HG02623 (cell line): ENCODE results near the gene LHPP.
"Not testable (repeated sequence)": the region's sequence is repeated elsewhere in the genome, so short reads cannot be mapped to it uniquely, and the experiment has no call there.

Experiments
- ATAC-seq: cut with Tn5 transposase; IDR thresholded peaks from one replicate; pipeline ENCODE4 v1.9.1; 2021; ENCODE audit warnings: moderate library complexity; ENCODE audit not compliant: unreplicated experiment

LHPP gene

GRCh38 chr10:124568339-124568738 is 106.7 kb downstream of the LHPP start:
- ATAC-seq = no peak

DNA sequence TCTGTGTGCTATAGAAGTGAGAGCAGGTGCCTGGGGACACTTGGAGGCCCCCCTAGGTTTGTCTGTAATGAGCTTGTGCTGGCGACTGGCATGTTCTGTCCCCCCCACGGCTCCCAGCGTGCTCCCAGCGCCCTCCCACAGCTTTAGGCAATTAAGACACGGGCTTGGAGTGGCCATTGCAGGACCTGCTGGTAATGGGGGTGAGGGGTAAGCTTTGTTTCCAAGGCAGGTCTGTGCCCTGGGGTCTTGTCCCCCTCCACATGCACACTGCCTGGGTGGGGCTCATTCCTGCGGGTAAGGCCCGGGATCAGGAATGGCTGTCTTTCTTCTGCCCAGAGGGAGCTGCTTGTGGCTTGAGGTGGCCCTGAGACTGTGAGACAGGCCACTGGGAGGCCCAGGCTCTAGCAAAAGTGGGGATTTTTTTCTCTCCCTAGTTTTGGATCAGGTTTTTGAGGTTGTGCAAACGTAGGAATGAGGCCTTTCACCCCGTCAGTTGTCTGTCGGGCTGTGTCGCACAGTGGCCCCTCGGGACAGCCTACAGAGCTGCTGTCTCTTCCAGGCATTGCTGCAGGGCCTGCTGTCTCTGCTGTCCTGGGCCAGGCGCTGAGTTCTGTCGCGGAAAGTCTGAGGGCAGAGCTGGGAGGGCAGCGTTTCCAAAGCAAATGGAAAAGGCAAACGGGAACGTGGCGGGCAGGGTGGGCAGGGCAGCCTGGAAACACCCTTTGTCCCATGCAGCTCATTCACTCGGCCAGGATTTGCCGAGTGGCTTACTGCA is 107.4 kb downstream of the LHPP start:
- no peak for ATAC-seq

GRCh38 chr10:124569623-124570470 is 108.2 kb downstream of the LHPP start:
- no peak for ATAC-seq

DNA sequence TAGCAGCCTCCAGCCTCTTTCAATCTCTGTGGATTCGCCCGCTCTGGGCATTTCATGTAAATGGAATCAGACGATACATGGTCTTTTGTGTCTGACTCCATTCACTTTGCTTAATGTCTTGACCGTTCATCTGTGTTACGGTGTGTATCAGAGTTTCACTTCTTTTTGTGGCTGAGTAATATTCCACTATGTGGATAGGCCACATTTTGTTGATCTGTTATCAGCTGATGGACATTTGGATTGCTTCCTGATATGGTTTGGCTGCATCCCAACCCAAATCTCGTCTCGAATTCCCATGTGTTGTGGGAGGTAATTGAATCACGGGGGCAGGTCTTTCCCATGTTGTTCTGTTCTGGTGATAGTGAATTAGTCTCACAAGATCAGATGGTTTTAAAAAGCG is 109.0 kb downstream of the LHPP start:
- no peak for ATAC-seq

GRCh38 chr10:124572751-124573150 is 111.1 kb downstream of the LHPP start:
- no peak for ATAC-seq

GRCh38 chr10:124573726-124574455 is 112.3 kb downstream of the LHPP start:
- no peak for ATAC-seq

GRCh38 chr10:124574456-124575070 is 112.9 kb downstream of the LHPP start:
- ATAC-seq = no peak

GRCh38 chr10:124575107-124576035 is 113.7 kb downstream of the LHPP start:
- no peak for ATAC-seq

DNA sequence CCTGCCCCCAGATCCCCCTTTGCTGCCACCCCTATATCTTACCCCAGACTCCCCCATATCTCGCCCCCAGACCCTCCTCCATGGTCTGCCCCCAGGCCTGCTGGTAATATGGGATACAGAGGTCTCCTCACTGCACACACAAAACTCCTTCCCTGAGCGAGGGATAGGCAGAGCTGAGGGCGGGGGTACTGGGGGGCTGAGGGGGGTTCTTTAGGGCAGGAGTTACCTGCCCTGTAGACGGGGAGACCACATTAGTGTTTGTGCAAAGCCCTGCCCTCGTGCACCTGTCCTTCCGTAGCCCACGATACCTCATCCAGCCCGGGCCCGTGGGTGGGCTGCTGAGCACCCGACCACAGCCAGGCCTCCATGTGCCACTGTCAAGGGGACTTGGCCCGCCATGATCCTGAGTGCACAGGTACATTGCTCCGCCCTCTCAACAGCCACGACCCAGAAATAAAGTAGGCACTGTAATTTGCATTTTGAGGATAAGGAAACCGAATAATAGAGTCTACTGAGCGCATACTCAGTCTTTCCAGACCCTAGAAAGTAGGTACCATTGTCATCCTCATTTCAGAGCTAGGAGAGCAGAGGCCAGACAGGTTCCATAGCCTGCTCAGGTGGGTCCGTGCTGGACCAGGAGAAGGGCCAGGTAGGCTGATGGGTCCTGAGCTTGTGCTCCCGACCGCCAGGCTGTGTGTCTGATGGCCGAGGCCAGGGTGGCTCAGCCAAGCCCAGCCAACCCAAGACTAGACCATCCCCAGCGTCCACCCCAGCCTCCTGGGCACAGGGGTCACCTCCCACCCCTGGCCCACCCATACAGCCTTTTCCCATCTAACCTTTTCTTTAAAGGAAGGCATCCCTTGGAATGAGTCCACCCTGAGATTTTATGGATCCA is 115.2 kb downstream of the LHPP start:
- no peak for ATAC-seq

DNA sequence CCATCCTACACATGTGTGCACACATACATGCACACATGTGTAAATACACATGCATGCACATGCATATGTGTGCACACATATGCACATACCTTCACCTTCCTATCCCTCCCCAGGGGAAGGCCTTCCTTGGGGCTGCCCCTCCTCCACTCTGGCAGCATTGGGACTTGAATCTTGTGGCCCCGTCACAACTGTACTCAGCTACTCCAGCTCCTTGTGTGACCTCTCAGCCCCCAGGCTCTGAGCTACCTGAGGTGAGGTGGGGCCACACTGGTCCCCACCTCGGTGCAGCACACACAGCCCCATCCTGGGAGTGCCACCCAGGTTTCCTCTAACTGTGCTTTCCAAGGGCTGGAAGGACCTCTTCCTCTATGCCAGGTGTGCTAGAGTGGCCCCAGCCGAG is 116.0 kb downstream of the LHPP start:
- ATAC-seq = no peak

DNA sequence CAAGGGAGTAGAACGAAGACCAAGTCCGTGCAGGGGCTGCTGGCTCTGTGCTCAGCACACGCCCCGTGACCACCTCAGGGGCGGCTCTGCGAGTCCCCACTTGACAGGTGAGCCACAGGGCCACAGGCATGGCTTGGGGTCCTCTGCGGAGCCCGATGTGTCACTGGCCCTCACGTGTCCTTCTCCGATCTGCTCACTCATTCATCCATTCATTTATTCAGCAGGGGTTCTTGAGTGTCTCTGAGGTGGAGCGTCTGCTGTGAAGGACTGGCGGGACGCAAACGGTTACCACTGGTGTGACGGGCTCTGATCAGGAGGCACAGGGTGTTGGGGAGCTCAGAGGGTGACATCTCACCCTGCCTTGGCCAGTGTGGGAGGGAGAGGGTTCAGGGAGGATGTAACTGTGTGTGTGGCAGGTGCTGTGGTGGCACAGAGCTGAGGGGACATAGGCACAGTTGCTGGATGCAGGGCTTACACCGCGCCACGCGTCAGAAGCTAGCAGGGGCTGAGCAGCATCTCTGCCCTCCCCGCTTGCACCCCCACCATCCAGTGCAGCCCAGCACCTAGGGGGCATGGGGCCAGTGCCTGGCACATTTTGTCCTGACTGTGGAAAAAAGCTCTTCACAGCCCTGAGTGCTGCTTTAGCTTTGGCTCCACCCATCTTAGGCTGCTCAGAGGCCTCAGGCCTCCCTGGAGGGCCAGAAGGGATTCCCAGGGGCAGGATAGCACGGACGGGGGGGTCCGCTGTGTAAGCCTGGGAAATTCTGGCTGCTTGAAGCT is 116.8 kb downstream of the LHPP start:
- no peak for ATAC-seq

DNA sequence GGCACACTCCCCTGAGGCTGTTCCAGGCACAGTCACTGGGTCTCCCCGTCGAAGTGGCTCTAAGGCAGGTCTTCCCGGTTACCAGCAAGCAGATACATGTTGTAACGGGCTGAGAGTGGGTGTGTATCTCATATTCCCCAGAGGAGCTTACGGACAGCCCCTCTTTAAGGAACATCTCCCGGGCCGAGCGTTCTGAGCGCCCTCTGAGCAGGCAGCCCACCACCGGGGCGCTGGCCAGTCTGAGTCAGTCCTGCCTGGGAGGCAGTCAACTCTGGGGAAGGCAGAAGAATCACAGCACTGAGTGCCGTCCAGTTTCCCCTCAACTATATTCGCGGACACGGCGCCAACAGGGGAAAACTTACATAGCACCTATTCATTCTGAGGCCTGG is 117.4 kb downstream of the LHPP start:
- no peak for ATAC-seq

DNA sequence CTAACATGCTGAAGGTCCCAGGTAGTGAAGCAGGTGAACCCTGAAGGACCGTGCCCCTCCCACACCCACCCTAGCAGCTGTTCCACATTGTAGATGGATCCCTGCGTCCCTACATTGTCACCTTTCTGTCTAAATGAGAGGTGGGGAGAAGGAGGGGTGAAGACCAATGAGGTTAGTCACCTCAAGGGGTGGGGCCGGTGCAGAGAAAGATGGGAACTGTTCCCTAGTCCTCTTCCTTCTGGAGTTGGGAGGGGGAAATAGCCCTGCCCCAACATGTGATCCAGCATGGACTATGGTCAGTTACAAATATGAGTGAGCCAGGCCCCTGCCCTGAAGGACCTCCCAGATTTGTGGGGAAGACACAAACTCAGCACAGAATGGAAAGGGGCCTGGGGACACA is 124.5 kb downstream of the LHPP start:
- no peak for ATAC-seq

- ATAC-seq = no peak
Measured at GRCh38 chr10:124587811-124588211, 126.2 kb downstream of the LHPP start.

GRCh38 chr10:124588341-124588735 is 126.7 kb downstream of the LHPP start:
- ATAC-seq = not testable (repeated sequence)

DNA sequence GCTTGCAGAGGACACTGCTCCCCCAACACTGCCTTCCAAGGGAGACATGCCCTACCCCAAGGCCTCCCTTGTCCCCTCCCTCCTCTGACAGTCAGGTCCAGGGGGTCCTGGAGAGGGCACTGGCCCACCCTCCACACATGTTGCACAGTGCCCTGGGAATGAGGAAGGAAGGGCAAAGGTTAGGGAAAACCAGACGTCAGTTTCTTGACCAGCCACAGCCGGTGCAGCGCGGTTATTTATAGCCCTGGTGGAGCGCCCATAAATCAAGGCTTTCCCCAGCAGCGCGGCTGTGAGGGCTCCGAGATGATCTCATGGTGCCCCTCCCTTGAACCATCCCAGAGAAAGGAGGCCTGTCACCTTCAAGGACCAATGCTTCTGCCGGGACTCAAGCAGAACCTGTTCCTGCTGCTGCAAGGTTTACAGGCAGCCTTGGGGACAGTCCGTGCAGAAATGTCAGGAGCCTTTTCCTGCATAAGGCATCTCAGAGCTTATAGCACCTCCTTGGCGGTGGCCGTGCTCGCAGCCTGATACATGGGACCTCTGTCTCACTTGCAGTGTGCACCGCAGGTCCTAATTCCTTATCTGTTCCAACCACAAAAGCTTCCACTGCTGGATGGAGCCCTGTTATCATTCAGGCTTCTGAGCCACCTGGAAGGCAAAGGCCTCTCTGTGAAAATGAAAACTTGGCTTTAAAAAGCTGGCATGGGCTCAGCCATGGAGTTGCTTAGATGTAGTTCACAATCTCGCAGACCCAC is 127.3 kb downstream of the LHPP start:
- no peak for ATAC-seq

DNA sequence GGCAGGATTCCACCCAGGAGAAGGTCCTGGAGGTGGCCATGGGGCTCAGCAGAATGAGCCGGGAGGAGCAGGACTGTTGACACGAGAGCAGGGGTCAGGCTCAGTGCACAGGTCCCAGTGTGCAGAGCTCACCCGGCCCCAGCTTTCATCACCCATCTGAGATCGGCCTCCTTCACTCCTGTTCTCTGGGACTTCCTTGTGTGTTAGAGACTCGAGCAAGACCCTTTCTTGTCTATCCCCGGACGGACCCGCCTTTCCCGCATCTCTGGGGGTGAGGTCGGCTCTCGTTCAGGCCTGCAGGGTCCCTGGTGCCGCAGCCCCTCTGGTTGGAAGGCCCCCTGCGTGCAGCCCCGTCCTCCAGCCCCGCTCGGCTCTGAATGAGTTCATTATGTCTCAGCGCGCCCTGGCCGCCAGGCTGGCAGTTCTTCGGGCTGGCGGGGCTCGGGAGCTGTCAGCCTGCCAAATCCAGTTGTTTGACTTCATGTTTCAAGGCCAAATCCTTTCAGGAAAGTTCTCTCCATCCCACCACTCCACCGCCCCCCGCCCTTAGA is 127.9 kb downstream of the LHPP start:
- ATAC-seq = no peak
